NCI-H1105 treated with DMSO at 0.1 percent for 48 hours (cell line): ENCODE results near the gene MYEOV.

ENCODE experiments used
- DNase-seq: peaks from one replicate; lab custom pipeline; 2025; lab: John Stamatoyannopoulos, UW

The MYEOV gene

DNA sequence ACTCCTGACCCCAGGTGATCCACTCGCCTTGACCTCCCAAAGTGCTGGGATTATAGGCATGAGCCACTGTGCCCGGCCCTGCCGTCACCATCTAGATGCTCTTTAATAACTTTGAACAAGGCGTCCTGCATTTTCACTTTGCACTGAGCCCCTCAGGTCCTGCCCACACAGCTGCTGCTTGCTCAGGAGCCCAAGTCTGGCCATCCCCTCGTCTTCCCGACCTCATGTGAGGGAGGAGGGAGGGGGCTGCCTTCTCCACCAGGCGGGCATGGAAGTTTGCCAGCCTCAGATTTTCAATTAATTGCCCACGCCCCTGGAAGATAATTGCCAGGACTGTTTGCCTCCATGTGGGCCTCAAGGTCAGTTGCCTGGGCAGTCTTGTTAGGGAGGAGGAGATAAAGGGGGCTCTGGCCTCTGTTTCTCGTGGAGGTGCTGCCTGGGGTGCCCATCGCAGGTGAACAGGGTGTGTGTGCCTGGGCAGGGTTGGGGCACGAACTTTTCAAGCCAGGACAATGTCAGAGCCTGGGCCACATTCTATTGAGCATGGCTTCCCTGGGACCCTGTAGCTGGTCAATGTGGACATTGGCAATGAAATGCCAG is 27.9 kb upstream of the MYEOV start:
- peak; percentile 2 for DNase-seq

DNA sequence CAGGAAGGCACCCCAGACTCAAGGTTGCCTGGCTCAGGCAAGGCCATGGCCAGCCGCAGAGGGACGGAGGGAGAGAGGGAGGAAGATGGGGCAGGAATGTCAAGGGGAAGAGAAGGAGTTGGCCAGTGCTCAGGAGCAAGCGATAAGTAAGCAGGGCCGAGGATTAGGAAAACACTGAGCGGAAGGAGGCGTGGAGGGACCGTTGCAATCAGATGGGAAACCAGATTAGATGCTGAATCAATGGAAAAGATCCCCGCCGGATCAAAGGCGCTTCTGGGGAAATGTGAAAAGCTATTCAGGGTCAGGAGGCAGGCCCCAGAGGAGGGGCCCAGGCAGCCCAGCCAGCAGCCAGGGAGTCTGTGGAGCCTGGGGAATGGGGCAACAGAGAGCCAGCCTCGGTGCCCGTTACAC is 26.6 kb upstream of the MYEOV start:
- no peak for DNase-seq

DNA sequence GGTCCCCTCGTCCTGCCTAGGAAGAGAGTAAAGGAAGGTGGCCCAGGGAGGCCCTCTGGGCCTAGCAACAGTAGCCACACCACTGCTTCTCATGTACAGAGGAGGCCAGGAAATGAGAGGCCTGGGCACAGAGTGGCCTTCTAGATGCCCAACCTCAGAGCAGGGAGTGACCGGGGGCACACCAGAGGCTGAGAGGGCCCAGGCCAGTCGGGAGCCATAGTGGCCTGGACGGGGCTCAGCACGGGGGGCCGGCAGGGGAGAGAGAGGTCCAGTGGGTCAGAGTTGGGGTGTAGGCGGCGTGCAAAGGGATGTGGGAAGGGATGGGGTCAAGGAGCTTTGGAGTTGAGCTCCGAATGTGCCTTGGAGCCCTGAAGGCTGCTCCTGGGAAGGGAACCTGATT is 25.0 kb upstream of the MYEOV start:
- no peak for DNase-seq

DNA sequence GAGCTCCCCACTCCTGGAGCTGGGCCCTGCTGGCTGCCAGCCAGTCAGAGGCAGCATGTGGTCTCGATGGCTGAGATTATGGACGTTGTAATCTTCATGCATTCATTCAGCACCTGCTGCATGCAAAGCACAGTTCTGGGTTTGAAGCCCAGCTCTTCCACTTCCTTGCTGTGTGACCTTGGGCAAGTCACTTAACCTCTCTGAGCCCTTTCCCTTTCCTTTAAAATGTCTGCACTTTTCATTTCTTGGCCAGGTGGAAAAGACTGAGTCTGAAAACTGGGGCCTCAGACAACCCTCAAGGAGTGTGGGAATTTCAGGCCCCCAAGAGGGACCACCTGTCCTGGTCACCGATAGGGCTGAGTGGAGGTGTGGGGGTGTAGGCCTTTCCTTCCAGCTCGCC is 24.6 kb upstream of the MYEOV start:
- DNase-seq = no peak

DNA sequence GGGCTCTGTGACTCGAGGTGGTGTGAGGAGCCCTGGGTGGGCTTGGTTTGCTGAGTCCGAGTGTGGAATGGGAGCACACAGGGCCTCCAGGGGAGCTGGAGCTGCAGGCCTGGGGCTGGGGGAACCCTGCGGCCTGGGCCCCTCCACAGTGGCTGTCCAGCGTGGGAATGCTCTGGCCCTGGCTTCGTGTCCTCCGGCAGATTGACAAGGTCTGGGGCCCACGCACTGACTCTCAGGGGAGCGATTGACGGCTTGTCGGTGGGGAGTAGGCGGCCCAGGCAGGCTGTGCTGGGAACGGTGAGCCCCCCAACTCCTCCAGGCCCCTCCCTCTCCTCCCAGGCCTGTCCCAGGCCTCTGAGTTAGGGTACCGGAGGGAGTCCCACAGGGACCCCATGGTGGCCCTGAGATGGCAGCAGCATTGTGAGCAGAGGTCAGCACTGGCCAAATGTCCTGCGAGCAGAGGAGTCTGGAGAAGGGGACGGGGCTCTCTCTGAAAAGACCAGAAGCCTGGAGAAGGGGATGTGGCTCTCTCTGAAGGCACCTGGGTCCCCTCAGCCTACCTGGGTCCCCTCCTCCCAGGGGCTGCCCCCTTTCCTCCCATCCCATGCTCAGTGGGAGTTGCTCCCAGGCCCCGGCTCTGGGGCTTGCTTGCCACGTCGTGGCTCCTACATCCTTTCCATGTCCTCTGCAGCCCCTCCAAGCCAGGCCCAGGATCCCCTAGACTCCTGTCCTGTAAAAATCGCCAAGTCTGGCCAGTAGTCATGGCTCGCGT is 23.8 kb upstream of the MYEOV start:
- DNase-seq = no peak

DNA sequence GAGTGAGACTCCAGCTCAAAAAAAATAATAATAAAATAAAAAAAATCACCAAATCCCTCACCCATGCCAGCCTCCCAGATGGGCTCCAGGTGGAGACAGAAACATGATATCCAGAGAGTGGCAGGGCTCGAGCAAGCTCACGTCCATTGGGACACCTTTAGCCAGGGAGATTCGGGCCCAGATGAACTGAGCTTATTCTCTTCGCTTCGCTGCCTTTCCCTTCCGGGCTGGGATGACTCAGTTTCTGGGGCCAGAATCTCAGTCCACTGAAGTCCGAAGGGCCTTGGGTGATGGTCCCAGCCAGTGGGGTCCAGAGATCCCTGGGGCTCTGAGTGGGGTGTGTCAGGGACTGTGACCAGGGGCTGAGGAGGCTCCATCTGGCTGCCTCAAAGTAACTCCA is 23.0 kb upstream of the MYEOV start:
- DNase-seq = no peak

DNA sequence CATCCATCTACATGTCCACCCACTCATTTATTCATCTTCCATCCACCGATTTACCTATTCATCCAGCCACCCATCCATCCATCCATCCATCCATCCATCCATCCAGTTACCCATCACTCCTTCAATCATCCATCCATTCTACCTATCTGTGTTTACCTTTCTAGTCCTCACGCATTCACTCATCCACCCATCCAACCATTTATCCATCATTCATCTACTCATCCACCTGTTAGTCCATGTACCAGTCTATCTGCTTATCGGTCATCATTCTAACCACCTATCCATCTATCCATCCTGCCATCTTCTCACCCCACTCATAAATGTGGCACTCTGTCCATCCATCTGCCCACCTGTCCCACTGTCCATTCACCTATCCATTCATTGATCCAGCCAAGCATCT is 21.9 kb upstream of the MYEOV start:
- DNase-seq = no peak

DNA sequence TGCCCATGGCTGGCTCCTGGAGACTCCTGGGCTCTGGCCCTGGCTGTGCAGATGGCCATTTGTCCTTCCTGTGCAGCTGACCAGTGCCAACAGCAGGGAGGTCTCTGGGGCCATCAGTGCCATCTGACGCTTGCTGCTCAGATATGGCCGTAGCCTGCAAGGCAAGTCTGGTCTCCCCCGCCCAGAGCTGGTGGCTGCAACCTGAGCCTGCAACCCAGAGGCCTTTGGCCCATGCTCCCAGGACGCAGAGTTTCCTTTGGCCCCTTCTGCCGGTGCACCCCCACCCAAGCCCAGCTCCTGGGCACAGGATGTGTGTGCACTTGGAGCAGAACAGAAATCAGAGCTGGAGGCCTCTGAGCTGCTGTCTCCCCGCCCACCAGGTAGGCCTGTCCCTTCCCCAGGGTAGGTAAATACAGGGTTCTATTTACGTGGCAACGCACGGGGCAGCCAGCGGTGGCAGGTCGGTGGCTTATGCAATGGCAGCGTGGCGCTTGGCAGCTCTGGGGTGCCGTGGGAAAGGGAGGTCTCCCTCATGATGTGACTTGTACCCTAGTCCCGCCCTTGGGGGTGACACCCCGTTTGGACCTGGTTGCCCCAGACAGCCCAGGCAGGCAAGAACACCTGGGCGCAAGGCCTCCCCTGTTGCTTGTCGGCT is 21.0 kb upstream of the MYEOV start:
- no peak for DNase-seq

DNA sequence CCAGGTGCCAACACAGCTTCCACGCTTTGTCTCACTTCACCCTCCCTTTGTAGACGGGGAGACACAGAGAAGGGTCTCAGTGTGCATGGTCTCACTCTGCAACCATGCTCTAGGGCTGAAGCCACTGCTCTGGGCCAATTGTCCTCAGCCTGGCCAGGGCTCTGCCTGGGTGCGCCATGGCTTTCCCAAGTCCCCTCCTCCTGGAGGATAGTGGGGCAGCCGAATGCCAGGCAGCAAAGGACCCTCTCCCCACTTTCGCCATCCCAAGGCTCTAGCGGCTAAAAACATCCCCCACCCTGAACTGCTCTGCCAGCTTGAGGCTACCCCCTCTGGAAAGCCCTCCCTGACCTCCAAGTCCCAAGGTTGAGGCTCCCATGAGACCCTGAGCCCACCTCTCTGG is 20.4 kb upstream of the MYEOV start:
- DNase-seq = no peak

DNA sequence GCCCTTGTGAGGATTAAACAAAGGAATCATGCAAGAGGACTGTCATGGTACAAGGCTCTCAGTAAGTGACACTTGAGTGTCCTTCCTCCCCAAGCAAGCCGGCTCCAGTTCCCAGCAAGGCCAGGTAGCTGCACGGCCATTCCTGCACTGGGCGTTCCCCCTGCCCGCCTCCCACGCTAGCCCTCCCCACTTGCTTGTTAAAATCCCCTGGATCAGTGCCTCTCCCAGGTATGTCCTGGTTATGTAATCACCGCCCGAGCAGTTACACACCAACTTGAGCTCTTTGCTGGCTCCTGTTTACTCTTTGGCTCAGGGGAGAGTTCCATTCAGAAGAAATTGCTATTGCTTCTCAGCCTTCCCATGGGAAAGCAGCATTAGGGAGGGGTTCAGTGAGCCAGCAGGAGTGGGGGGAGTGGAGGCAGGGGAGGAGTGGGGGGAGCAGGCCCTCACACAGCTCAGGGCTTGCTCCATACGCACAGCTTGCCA is 19.4 kb upstream of the MYEOV start:
- DNase-seq = peak; percentile 3

DNA sequence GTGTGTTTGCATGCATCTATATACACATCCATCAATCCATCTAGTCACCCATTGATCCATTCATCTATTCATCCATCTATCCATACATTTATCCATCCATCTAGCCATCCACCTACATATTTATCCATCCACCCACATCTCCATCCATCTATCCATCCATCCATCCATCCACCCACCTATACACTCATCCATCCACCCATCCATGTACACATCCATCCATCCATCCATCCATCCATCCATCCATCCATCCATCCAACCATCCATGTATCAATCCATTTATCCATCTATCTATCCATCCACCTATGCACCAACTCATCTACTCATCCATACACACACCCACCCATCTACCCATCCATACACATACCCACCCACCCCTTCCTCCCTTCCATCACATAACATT is 18.8 kb upstream of the MYEOV start:
- no peak for DNase-seq

DNA sequence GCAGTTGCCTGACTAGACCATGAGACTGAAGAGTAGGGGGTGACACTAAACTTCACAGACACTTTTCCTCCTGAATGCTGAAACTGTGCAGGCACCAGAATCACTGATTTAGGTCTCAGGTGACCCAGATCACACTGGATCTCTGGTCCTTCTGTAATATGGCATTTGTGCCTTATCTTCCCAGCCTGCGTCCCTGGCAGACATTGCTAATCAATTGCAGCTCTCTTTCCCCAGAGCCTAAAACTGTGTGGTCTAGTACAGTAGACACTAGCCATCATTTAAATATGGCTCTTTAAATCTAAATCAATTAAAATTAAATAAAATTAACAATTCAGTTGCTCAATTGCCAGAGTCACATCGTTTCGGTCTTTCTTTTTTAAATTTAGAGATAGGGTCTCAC is 17.8 kb upstream of the MYEOV start:
- DNase-seq = no peak

DNA sequence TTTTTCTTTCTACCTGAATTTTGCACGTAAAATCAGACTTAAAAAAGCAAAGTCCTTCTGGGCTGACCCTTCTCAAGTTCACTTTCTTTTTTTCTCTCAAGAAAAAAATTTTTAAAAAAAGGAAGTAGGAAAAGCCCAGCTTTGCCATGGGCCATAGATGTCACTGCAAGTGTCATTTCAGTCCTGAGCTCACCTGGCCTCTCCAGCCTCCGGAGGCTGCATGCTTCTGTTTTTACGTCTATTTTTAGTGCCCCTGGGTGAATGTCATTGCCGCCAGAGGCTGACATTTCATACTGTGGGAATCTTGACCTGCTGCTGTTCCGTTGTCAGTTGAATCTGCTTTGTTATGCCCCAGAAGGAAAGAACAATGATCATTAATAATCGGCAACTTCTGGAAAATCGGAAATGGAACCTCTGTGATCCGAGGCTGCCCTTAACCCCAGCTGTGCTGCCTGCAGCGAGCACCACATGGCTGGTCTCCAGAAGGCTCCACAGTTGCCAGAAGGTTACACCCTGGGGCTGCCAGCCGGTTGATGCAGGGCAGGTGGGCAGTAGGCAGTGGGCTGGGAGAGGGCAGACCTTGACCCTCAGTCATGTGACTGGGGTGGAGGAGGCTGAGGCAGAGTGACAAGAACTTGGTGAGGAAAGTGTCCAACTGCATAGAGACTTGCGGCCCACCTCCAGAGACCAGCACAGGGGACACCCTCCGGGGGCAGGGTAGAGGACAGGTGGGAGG is 16.7 kb upstream of the MYEOV start:
- no peak for DNase-seq

DNA sequence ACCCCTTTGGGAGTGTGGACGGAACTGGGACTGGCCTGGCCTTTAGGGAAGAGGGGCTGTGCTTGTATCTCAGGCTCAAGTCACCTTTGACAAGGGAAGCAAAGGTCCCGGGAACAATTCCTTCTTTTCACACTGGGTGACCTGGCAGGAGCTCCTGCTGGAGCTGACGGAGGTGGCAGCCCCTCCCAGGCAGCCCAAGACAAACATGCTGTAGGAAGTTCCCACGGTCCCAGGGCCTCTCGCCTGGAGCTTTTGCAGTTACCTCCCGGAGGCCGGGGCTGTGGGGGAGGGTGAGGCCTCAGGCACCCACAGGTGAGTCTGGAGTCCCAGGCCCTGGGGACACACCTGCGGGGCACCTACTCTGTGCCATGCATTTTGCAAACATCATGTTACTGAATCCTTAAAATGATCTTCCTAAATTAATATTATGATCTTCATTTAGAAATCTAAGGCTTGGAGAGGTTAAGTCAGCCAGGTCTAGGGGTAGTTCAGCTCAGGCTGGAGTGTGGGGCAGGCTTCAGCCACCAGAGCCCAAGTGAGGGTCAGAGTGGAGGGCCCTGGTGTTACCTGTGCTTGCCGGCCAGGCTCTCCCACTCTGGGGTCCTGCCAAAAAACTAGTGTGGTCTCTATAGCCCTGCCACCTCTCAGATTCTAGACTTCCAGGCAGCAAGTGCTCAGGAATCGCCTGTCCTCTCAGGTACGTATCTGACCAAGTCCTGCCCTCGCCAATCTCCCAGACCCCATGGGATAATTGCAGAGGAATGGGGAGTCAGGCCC is 15.7 kb upstream of the MYEOV start:
- no peak for DNase-seq

DNA sequence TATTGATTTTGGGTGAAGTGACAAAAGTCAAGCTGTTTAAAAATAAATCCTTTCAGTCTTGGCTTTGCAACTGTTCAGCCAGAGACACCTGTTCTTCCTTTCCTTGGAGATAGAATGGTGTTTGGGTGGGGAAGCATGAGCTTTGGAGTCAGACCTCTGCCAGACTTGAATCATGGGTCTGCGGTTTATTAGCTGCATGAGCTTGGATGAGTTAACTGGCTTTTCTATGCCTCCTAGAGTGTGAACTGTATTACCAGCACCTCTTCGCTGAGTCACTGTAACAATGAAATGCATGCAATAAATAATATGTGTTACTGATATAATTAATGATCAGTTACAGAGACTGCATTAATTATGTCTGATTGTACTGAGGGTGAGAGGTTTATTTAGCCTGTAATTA is 13.5 kb upstream of the MYEOV start:
- DNase-seq = no peak

DNA sequence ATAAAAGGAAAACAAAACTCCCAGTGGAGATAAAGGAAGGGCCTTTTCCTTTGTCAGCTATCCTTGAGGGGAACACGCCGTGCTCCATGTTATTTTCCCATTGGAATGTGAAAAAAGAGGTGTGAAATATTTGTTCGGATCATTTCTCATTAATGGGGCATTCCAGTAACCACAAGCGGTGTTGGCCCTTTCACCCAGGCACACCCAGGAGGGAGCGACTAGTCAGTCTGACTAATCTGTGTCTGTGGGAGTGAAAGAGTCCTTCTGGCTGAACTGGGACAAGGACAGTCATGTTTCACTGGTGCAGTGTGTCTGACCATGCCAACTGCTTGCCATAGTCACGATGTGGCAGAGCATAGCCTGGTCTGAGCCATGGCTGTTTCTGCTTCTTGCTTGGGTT is 13.0 kb upstream of the MYEOV start:
- no peak for DNase-seq

DNA sequence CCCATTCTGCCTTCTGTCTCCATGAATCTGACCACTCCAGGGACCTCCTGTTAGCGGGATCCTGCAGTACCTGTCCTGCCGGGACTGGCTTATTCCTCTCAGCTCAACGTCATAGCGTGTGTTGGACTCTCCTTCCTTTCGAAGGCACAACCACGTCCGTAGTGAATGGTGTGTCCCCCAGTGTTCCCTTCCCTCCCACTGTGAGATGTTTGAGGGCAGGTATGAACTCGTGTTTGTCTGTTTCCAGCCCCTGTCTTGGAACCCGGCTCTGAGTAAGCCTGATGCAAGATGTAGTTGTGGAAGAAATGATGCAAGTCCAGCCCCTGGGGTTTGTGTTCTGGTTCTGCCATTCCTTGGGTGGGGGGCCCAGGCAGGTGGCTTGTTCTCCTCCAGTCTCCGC is 10.5 kb upstream of the MYEOV start:
- DNase-seq = no peak

DNA sequence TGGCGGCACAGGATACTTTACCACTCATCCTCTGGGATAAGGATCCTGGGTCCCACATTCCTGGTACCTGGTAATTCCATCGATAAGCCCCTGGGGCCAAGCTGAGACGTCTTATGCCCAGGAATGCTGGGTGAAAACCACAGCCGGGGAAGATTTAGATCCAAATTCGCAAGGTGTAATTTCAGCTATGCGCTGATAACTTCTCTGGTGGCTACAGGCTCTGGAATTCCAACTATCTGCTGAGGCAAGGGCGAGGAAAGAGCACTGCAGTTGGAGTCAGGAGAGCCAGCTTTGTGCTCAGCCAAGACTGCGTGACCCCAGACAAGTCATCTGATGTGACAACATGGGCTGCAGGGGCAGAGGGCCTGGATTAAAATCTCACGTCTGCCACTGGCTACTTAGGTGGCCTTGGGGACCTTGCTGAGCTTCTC is 9.9 kb upstream of the MYEOV start:
- DNase-seq = no peak

DNA sequence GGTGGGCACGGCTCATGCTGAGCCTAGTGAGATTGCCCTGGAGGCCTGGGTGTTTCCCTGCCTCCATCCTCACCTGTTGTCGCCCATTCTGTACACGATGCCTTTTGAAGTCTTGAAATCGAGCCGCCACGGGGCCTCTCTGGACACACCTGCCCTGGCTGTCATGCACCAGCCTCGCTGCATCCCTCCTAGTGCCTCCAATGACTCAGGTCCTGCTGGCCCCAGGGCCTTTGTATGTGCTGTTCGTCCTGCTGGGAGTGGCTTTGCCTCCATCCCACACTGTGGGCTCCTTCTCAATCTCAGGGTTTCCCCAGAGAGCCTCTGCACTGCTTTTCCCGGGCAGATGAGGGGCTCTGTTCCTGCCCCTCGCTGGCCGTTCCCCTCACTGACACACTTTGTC is 8.9 kb upstream of the MYEOV start:
- DNase-seq = no peak

DNA sequence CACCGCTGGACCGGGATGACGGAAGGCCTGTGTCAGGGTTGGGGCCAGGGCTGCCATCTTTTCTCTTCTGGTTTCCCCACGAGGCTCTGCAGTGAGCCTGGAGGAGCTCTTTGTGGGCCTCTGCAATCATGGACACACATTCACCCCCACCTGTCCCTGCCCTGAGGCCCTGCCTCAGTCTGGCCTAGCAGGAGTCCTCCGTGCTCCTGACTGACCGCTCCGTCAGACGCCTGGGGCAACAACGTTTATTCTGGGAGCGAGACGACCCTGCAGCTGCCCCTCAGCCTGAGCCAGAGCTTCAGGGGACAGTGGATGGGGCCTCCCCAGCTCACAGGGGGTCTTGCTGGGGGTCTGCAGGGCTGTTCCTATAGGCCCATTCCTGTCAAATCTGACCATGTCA is 8.2 kb upstream of the MYEOV start:
- no peak for DNase-seq

DNA sequence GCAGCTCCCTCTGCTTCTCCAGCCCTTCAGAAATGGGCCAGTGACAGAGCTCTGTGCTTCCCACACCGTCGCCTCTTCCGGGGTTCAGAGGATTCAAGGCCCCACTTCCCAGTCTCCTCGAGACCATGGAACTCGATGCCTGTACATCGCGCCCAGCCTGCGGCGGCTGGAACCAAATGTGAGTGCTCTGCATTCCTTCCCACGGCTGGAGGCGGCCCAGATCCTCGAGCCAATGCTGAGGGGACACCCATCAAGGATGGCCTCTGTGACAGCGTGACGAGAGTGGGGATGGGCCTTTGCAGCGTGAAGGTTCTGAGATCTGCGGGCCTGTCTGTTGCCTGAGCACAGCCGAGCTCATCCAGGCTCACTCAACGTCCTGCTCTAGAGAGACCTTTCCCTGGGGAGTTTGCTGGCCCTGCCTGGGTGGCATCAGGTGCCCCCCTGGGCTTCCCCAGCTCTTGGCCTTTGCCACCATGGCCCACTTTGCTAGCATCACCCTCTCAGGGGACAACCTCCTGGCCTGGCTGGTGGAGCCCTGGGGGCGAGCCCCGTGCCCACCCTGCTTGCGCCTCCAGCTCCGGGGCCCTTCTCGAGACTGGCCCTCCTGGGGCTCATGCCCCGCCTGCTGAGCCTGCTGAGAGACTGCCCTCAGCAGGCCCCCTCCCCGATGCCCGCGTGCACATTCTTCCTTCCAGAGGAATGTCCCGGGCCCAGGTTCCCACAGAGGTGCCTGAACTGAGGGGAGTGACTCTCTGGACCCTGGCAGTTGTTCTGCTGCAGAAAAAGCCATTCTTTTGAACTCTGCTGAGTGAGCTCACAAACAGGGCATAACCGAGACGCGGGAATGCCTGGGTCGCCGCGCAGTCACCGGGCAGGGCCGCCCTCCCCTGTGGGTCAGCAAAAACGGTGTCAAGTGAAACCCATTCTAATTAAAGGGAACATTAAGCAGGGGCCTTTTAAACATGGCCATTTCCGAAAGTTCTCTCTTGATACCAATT is 7.3 kb upstream of the MYEOV start:
- no peak for DNase-seq
